D721Med (cell line): ENCODE measurements around the gene MKRN2OS.

Experiments
- DNase-seq: peaks from one replicate; pipeline ENCODE4 v3.0.0; 2011; ENCODE audit warnings: low spot score; ENCODE audit not compliant: insufficient read length
- FAIRE-seq: peaks from 2 replicates; lab custom pipeline; 2011; peaks lifted over from hg19 to GRCh38; lab: Jason Lieb, UNC
- CTCF ChIP-seq: IDR thresholded peaks from 2 replicates; pipeline ENCODE4 v1.5.1; 2012; ENCODE audit warnings: mild to moderate bottlenecking, control low read depth; ENCODE audit not compliant: insufficient read depth; ENCODE audit errors: missing control alignments

Gene MKRN2OS

DNA sequence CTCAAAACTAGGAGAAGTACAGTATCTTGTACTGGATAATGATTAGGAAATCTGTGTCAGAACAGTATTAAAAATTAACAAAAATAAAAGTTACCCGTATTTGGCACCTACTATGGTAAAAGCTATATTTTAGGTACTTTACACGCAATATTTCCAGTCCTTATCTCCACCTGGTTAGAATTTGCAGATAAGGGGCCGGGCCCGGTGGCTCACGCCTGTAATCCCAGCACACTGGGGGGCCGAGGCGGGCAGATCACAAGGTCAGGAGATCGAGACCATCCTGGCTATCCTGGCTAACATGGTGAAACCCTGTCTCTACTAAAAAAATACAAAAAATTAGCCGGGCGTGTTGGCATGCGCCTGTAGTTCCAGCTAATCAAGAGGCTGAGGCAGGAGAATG is 28.4 kb downstream of the MKRN2OS start:
- FAIRE-seq, result no peak
- TF ChIP-seq CTCF, result no peak

GRCh38 chr3:12515631-12516030 is 29.7 kb downstream of the MKRN2OS start:
- no peak for FAIRE-seq
- no peak for TF ChIP-seq CTCF
- no peak for DNase-seq

More for the DNA sequence above, 28.4 kb downstream of the MKRN2OS start:
- no peak for DNase-seq

DNA sequence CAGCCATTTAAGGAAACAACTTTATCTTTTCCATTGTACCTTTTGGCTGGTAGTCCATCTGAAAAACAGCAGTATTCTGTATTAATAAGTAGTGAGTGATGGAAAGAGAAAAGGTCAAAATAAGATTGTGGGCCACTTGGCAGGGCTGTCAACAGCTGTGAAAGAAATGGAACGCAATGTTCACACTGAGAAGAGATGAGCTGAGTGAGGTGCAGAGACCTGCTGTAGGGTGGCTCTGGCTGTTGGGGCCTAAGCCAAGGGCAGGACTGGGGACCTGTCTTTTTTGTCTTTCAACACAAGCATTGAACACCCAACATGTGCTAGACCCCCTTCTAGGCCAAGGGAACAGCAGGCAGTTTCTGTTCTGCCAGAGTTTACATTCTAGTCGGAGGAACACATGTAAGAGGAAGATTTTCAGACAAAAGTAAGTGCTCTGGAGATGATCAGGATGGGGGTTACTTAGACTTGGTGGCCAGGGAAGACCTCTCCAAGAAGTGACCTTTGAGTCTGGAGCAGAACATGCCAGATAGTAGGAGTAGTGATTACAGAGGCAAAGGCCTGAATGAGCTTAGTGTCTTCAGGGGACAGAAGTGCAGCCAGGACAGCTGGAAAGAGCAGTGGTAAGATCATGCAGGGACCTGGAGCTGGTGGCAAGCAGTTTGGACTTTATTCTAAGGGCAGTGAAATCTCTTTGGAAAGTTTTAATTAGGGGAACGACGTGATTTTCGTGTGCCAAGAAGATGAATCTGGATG is 31.4 kb downstream of the MKRN2OS start:
- no peak for DNase-seq
- no peak for TF ChIP-seq CTCF
- FAIRE-seq, result no peak

- TF ChIP-seq CTCF, result no peak
- no peak for FAIRE-seq
- no peak for DNase-seq
Measured at GRCh38 chr3:12512534-12513118, 32.7 kb downstream of the MKRN2OS start.

DNA sequence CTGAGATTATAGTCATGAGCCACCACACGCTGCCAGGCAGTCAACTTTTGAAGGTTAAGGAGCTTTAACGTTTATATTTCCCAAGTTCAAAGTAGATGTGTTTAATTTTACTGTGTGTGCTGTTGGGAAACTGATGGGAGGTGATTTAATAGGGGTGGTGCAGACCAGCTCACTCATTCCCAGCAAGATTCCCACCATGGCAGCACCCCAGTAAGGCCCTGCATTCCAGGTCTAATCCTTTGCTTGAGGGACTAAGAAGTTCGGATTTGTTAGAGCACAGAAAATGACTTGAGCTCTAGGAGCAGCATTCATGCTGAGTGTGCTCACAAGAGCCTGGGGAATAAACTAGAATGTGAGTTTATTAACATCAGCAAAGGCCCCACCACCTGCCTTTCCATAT is 35.8 kb downstream of the MKRN2OS start:
- no peak for FAIRE-seq
- no peak for DNase-seq
- TF ChIP-seq CTCF, result no peak

- no peak for TF ChIP-seq CTCF
- DNase-seq, result no peak
- FAIRE-seq, result no peak
Measured at GRCh38 chr3:12508291-12508700, 37.0 kb downstream of the MKRN2OS start.

- TF ChIP-seq CTCF, result no peak
- no peak for FAIRE-seq
- no peak for DNase-seq
Measured at GRCh38 chr3:12507591-12508281, 37.6 kb downstream of the MKRN2OS start.
